SJSA1 (cell line): ENCODE results near the gene CRACDL. TPM values are rescaled to one million over a fixed set of nuclear protein-coding genes. Genes with fewer than 3 reads are reported as not detected.

Experiments used
- DNase-seq, 2 experiments: peaks; one replicate each; pipeline ENCODE4 v3.0.0-alpha.2; 2015 to 2020; ENCODE audit warnings: low spot score in 2 of 2, low read depth in 1 of 2
- H3K27ac ChIP-seq: fragments of 250-450 bp; sonication (Bioruptor Pico); 2 replicates; pipeline ENCODE4 v1.5.1; 2020; ENCODE audit warnings: mild to moderate bottlenecking, moderate library complexity
- H3K27me3 ChIP-seq: fragments of 250-450 bp; sonication (Bioruptor Pico); replicated peaks from 2 replicates; pipeline ENCODE4 v1.5.1; 2020; ENCODE audit warnings: mild to moderate bottlenecking, moderate library complexity
- H3K36me3 ChIP-seq: fragments of 250-450 bp; sonication (Bioruptor Pico); 2 replicates; pipeline ENCODE4 v1.5.1; 2020; ENCODE audit warnings: mild to moderate bottlenecking
- H3K4me1 ChIP-seq: fragments of 250-450 bp; sonication (Bioruptor Pico); replicated peaks from 2 replicates; pipeline ENCODE4 v1.6.1; 2021; ENCODE audit warnings: mild to moderate bottlenecking
- H3K4me3 ChIP-seq: fragments of 250-450 bp; sonication (Bioruptor Pico); 2 replicates; pipeline ENCODE4 v1.5.1; 2020; ENCODE audit warnings: mild to moderate bottlenecking
- H3K9me3 ChIP-seq: fragments of 250-450 bp; sonication (Bioruptor Pico); replicated peaks from 2 replicates; pipeline ENCODE4 v1.5.1; 2020; ENCODE audit warnings: mild to moderate bottlenecking
- total RNA-seq: library from RNA; depleted of rRNA; stranded (reverse); fragments of >200 nt; shearing (Covaris generic); gene quantifications from 2 replicates; pipeline ENCODE4 v1.2.3, GENCODE V29; 2014

Gene CRACDL
- total RNA-seq, 1 experiment from 2014 or later = not detected

DNA sequence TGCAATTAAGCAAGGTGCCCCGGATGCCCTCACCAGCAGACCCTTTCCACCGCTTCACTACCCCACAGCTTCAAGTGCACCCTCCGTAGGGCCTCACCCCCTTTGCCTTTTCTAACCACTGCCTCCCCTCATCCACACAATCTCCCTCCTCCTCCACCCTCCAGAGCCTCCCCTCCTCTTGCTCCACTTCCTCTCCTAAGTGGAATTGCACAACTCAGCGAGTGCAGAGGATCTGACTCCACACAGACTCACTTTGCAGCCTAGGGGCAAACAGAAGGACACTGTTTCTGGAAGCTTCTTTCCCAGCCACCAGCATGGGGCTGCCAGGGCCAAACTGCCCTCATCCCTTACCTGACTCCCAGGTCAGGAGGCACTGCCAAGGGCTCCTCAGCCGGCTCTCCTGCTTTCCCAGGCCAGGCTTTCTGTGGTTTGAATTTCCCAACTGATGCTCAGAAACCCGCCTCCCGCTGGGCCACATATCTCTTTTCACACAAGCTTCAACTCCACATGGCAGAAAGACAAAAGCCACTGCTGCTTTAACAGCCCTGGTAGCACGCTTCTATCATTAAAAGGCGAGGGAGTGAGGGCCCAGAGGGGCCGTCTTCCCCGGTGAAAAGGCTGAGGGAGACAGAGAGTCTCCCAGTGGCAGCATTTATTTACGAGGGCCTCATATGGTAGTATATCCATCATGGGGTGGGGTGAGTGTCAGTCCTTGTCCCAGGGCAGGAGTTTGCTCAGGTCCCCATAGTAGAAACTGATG, 130.4 kb downstream of the CRACDL start:
- Histone ChIP-seq H3K4me3 (no peak overlapping the region), H3K36me3 (no peaks in the 10 kb centered on the region), H3K9me3 (no peaks in the 10 kb centered on the region), H3K4me1 (no peaks in the 10 kb centered on the region), H3K27ac (no peak overlapping the region), H3K27me3 (0 out of 2 replicates have a peak, but pooled peaks cover 3% of the 10 kb centered on the region)
- DNase-seq = no peak

DNA sequence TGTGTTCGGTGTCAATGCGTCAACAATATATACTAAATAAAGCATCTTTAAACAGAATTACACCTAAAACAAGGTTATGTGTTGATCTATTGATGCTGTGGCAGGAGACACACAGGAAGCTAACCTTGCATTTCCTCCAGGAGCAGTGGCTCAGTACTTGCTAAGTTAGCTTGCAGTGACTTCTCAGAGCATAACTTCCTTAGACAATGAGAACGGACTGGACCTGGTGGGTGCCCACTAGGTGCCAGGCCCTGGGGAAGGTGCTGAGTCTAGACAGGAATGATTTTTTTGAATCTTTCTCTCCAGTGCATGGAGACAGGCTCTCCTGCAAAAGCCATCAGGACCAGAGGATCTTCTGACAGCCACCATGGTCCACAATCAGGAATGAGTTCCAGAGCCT, 131.3 kb downstream of the CRACDL start:
- no peak overlapping the region for H3K27ac ChIP-seq
- no peaks in the 10 kb centered on the region for H3K9me3 ChIP-seq
- DNase-seq = no peak
- H3K27me3 ChIP-seq = 0 out of 2 replicates have a peak, but pooled peaks cover 3% of the 10 kb centered on the region
- no peaks in the 10 kb centered on the region for H3K36me3 ChIP-seq
- no peak overlapping the region for H3K4me3 ChIP-seq
- H3K4me1 ChIP-seq = no peaks in the 10 kb centered on the region

- Histone ChIP-seq H3K27ac (no peak overlapping the region), H3K36me3 (no peaks in the 10 kb centered on the region), H3K9me3 (no peaks in the 10 kb centered on the region), H3K4me1 (no peaks in the 10 kb centered on the region), H3K4me3 (no peak overlapping the region), H3K27me3 (0 out of 2 replicates have a peak, but pooled peaks cover 3% of the 10 kb centered on the region)
- DNase-seq = no peak
These were observed 131.8 kb downstream of the CRACDL start for GRCh38 chr2:98804265-98804650.

DNA sequence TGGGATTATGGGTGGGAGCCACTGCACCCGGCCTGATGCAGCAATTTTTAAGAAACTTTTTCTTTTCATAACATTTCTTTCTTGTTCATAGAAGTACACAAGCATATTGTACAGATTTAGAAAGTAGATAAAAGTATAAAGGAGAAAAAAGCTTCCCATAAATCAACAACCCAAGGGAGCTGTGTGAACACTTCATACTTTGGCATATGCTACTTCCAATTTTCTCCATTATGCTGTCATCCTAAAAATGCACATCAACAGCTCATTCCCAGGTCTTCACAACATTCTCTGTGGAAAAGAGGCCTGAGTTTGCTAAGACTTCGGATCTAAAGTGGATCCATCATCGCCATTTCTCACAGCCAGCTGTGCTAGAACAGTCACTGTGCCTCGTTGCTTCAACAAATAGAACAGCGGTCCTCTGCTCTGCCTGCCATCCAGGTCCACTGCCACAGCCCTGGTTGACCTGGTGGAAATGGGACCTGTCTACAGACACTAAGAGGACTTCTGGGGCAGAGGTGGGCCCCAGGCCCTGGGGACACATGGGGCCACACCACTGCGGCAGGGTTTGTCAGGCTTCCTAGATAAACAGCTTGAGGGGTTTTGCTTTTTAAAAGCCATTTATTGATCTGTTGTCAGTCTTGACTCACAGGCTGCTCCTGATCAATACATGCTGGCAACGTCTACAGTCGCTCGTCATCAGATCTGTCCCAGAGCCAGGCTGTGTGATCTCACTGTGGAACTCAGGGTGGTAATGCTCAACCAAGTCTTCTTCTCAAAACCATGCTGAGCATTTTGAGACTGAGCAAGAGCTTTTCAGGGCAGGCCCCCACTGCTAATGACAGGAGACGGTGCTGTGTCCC, 132.4 kb downstream of the CRACDL start:
- DNase-seq = no peak
- no peaks in the 10 kb centered on the region for H3K9me3 ChIP-seq
- H3K4me1 ChIP-seq = no peaks in the 10 kb centered on the region
- no peak overlapping the region for H3K4me3 ChIP-seq
- no peaks in the 10 kb centered on the region for H3K36me3 ChIP-seq
- 0 out of 2 replicates have a peak, but pooled peaks cover 3% of the 10 kb centered on the region for H3K27me3 ChIP-seq
- no peak overlapping the region for H3K27ac ChIP-seq

- Histone ChIP-seq H3K27me3 (0 out of 2 replicates have a peak, but pooled peaks cover 3% of the 10 kb centered on the region), H3K4me3 (no peak overlapping the region), H3K27ac (no peak overlapping the region), H3K9me3 (no peaks in the 10 kb centered on the region), H3K36me3 (no peaks in the 10 kb centered on the region), H3K4me1 (no peaks in the 10 kb centered on the region)
- DNase-seq = no peak
These were observed 133.7 kb downstream of the CRACDL start for GRCh38 chr2:98802344-98802743.

DNA sequence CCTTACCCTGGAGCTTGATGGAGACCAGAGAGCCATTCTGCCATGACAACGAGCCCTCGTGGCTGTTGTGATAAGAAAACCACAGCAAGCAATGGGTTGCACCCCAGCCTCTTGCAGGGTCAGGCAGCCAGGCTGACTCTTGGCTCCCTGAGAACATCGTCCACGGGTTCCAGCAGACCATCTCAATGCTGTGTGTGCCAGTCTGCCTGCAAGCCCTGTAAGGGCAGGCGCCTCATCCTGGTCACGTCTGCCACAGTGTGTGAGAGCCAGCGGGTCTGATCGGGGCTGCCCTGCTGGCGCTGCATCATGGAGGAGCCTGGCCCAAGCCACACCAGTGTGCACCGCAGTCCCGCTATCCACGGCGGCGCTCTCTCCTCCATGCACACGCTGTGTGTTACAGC, 134.1 kb downstream of the CRACDL start:
- Histone ChIP-seq H3K4me1 (no peaks in the 10 kb centered on the region), H3K36me3 (no peaks in the 10 kb centered on the region), H3K4me3 (no peak overlapping the region), H3K9me3 (no peaks in the 10 kb centered on the region), H3K27ac (no peak overlapping the region), H3K27me3 (0 out of 2 replicates have a peak, but pooled peaks cover under 1% of the 10 kb centered on the region)
- DNase-seq = no peak

DNA sequence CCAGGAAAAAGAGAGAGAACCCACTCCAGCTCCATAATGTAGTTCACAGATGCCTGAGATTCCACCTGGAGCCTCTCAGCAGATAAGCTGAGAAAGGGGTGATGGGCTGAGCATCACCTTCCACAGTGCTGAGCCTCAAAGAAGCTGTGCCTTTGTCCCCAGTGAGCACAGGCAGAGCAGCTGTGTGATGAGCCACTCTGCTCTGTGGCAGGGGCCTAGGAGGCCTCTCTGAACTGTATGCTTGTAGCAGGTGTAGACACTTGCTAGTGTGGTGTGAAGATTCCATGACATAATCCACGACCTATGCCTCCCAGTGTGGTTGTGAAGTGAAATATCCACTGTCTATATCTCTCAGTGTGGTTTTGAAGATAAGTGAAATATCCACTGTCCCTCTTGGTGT, 134.7 kb downstream of the CRACDL start:
- DNase-seq = no peak
- Histone ChIP-seq H3K27me3 (no peaks in the 10 kb centered on the region), H3K4me1 (no peaks in the 10 kb centered on the region), H3K9me3 (no peaks in the 10 kb centered on the region), H3K36me3 (no peaks in the 10 kb centered on the region), H3K4me3 (no peak overlapping the region), H3K27ac (no peak overlapping the region)

DNA sequence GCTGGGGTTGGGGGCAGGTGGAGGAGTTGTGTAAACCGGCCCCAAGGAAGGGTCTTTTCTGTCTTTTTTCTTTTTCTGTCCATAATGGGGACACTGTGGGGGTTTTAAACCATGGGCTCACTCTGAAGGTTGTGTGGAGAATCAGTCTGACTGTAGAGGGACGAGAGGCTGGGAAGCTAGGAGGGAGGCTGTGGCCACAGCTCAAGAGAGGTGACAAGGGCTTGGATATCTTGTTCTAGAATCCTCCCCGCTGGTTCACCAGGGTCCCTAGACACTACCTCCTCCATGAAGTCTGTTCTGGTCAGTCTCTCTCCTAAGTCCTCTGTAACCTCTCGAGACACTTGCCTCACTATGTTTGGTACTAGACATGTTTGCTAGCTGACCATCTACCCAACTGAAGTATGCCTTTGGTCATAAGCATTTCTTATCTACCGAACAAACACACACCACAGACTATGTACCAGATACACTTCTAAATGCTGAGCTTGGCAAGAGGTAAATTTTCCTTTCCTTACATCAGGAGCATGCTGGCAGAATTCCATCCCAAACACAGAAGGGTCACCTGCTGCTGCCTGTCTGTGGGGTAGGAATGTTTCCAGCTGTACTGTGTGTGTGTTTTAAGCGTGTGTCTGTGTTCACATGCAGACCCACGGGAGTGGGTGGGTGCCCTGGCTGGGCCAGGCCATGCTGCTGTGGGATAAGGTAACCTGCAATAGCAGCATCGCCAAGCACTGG, 135.5 kb downstream of the CRACDL start:
- Histone ChIP-seq H3K9me3 (no peaks in the 10 kb centered on the region), H3K36me3 (no peaks in the 10 kb centered on the region), H3K4me1 (no peaks in the 10 kb centered on the region), H3K27me3 (no peaks in the 10 kb centered on the region), H3K27ac (no peak overlapping the region), H3K4me3 (no peak overlapping the region)
- DNase-seq = no peak

DNA sequence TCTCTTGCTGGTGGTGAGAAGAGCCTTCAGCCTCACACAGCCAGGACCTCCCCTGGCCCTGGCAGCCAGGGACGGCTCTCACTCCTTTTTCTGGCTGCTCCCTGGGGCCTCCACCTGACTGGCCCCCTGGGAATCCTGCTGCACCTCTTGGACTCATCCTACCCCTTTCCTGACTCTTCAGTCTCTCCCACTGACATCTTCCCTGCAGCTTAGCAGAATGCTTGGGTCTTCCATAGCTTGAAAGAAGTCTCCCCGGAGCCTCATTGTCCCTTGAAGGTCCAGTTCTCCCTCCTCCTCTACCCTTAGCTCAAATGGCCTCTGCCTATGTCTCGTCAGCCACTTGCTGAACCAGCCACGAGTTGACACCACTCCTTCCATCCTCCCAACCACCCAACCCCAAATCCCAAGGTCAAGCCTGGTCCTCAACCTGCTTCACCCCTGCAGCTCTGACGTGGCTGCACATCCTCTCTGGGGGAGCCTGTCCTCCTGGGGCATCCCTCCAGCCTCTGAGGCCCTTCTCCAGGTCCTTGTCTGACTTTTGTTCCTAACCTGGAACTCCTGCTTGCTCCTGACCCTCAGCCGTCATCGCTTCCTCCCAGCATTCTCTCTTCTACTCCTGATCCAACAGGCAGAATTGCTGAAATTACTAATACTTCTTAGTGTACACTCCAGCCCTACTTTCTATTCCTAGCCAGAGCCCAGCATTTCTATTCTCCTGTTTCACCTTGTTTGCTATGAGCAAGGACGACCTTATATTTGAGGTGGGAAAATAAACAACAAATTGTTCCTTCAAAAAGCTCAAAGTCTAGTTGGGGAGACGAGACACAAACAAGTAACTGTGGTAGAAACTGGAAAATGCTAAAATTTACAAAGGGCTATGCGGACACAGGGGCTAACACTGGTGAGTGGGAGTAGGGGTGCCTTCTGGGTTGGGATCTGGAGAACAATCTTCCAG, 136.4 kb downstream of the CRACDL start:
- no peak for DNase-seq
- Histone ChIP-seq H3K9me3 (no peaks in the 10 kb centered on the region), H3K4me3 (no peak overlapping the region), H3K27me3 (no peaks in the 10 kb centered on the region), H3K27ac (no peak overlapping the region), H3K4me1 (no peaks in the 10 kb centered on the region), H3K36me3 (no peaks in the 10 kb centered on the region)

- H3K4me1 ChIP-seq = no peaks in the 10 kb centered on the region
- H3K27ac ChIP-seq = no peak overlapping the region
- no peak for DNase-seq
- no peaks in the 10 kb centered on the region for H3K36me3 ChIP-seq
- no peaks in the 10 kb centered on the region for H3K27me3 ChIP-seq
- no peaks in the 10 kb centered on the region for H3K9me3 ChIP-seq
- H3K4me3 ChIP-seq = no peak overlapping the region
These were observed 139.1 kb downstream of the CRACDL start for GRCh38 chr2:98796775-98797544.

- H3K4me1 ChIP-seq = no peaks in the 10 kb centered on the region
- no peak for DNase-seq
- H3K27ac ChIP-seq = no peak overlapping the region
- no peaks in the 10 kb centered on the region for H3K9me3 ChIP-seq
- H3K27me3 ChIP-seq = no peaks in the 10 kb centered on the region
- H3K36me3 ChIP-seq = no peaks in the 10 kb centered on the region
- no peak overlapping the region for H3K4me3 ChIP-seq
These were observed 139.9 kb downstream of the CRACDL start for GRCh38 chr2:98795891-98796676.
